DOHH2 (cell line): ENCODE data around the gene SPEM3.

Experiments
- H3F3A ChIP-seq: fragments of 200-600 bp; sonication (generic), shearing (Covaris generic); 2 replicates; pipeline ENCODE4 v1.6.0; 2016; ENCODE audit warnings: antibody characterized with exemption, mild to moderate bottlenecking; ENCODE audit not compliant: control insufficient read depth, insufficient read depth
- H3K27ac ChIP-seq: fragments of 200-600 bp; sonication (generic); 2 replicates; pipeline ENCODE4 v1.5.1; 2014; ENCODE audit warnings: low read depth, mild to moderate bottlenecking, low read length, moderate library complexity
- H3K27me3 ChIP-seq: fragments of 200-600 bp; sonication (generic); 2 replicates; pipeline ENCODE4 v1.6.1; 2014; ENCODE audit warnings: mild to moderate bottlenecking, low read length, mixed read lengths; ENCODE audit not compliant: control insufficient read depth
- H3K36me3 ChIP-seq: fragments of 200-600 bp; sonication (generic); 2 replicates; pipeline ENCODE4 v1.6.1; 2014; ENCODE audit warnings: mild to moderate bottlenecking, low read length, moderate library complexity, mixed read lengths; ENCODE audit not compliant: control insufficient read depth
- H3K4me1 ChIP-seq: fragments of 200-600 bp; sonication (generic); 2 replicates; pipeline ENCODE4 v1.6.1; 2014; ENCODE audit warnings: mild to moderate bottlenecking, low read length, mixed read lengths; ENCODE audit not compliant: control insufficient read depth
- H3K4me2 ChIP-seq: fragments of 200-600 bp; sonication (generic); 2 replicates; pipeline ENCODE4 v1.6.0; 2014; ENCODE audit warnings: mild to moderate bottlenecking, low read length, moderate library complexity
- H3K4me3 ChIP-seq: fragments of 200-600 bp; sonication (generic); 2 replicates; pipeline ENCODE4 v1.5.1; 2014; ENCODE audit warnings: mild to moderate bottlenecking, low read length, mixed read lengths
- H3K79me2 ChIP-seq: fragments of 200-600 bp; sonication (generic); 2 replicates; pipeline ENCODE4 v1.6.1; 2014; ENCODE audit warnings: mild to moderate bottlenecking, low read length, mixed read lengths; ENCODE audit not compliant: control insufficient read depth
- H3K9me2 ChIP-seq: fragments of 200-600 bp; sonication (generic); replicated peaks from 2 replicates; pipeline ENCODE4 v1.6.1; 2014; ENCODE audit warnings: mild to moderate bottlenecking, low read length, mixed read lengths; ENCODE audit not compliant: control insufficient read depth
- H3K9me3 ChIP-seq: fragments of 200-600 bp; sonication (generic); 2 replicates; pipeline ENCODE4 v1.6.1; 2014; ENCODE audit warnings: antibody characterized with exemption, low read length, mixed read lengths; ENCODE audit not compliant: control insufficient read depth, insufficient read depth
- H4K20me1 ChIP-seq: fragments of 200-600 bp; sonication (generic); 2 replicates; pipeline ENCODE4 v1.6.0; 2014; ENCODE audit warnings: low read depth, mild to moderate bottlenecking, antibody characterized with exemption, low read length, moderate library complexity; ENCODE audit not compliant: control insufficient read depth, insufficient read depth
- CTCF ChIP-seq: fragments of 200-600 bp; sonication (generic); IDR thresholded peaks from one replicate; pipeline ENCODE4 v1.5.1; 2014; ENCODE audit warnings: antibody characterized with exemption, mild to moderate bottlenecking, low read depth, low read length; ENCODE audit not compliant: poor library complexity, severe bottlenecking
- EZH2phosphoT487 ChIP-seq: fragments of 200-600 bp; sonication (generic); IDR thresholded peaks from 2 replicates; pipeline ENCODE4 v1.6.1; 2017; ENCODE audit warnings: borderline replicate concordance, mild to moderate bottlenecking, antibody characterized with exemption, low read length, moderate library complexity, mixed read lengths

Gene SPEM3

GRCh38 chr17:7408863-7409262 lies 19.8 kb upstream of the SPEM3 start:
- Histone ChIP-seq H3K27ac (no peak overlapping the region), H3K36me3 (no peaks in the 10 kb centered on the region), H3K79me2 (no peaks in the 10 kb centered on the region), H3F3A (0 out of 2 replicates have a peak, but pooled peaks cover 2% of the 10 kb centered on the region), H3K4me3 (no peak overlapping the region), H3K4me1 (peaks cover 3% of the 10 kb centered on the region; the same call in 1 of the 2 replicates), H3K9me3 (no peaks in the 10 kb centered on the region), H3K4me2 (no peak overlapping the region), H4K20me1 (no peaks in the 10 kb centered on the region), H3K27me3 (no peaks in the 10 kb centered on the region), H3K9me2 (no peaks in the 10 kb centered on the region)
- no peak for TF ChIP-seq EZH2phosphoT487
- TF ChIP-seq CTCF = no peak

- Histone ChIP-seq H3K4me2 (no peak overlapping the region), H4K20me1 (no peaks in the 10 kb centered on the region), H3K79me2 (no peaks in the 10 kb centered on the region), H3K9me2 (no peaks in the 10 kb centered on the region), H3K27me3 (no peaks in the 10 kb centered on the region), H3K27ac (no peak overlapping the region), H3K4me1 (peaks cover 3% of the 10 kb centered on the region; the same call in 1 of the 2 replicates), H3K9me3 (no peaks in the 10 kb centered on the region), H3K4me3 (no peak overlapping the region), H3F3A (0 out of 2 replicates have a peak, but pooled peaks cover 2% of the 10 kb centered on the region), H3K36me3 (no peaks in the 10 kb centered on the region)
- no peak for TF ChIP-seq CTCF
- no peak for TF ChIP-seq EZH2phosphoT487
Measured at GRCh38 chr17:7409716-7410115, 18.9 kb upstream of the SPEM3 start.

GRCh38 chr17:7410634-7411426 lies 17.8 kb upstream of the SPEM3 start:
- no peak overlapping the region for H3K4me3 ChIP-seq
- TF ChIP-seq CTCF = no peak
- no peak for TF ChIP-seq EZH2phosphoT487
- H3K27me3 ChIP-seq = no peaks in the 10 kb centered on the region
- H3K36me3 ChIP-seq = no peaks in the 10 kb centered on the region
- H3K4me2 ChIP-seq = no peak overlapping the region
- 0 out of 2 replicates have a peak, but pooled peaks cover 2% of the 10 kb centered on the region for H3F3A ChIP-seq
- no peaks in the 10 kb centered on the region for H3K9me3 ChIP-seq
- no peaks in the 10 kb centered on the region for H3K4me1 ChIP-seq
- H3K79me2 ChIP-seq = no peaks in the 10 kb centered on the region
- no peaks in the 10 kb centered on the region for H3K9me2 ChIP-seq
- no peak overlapping the region for H3K27ac ChIP-seq
- H4K20me1 ChIP-seq = no peaks in the 10 kb centered on the region
